22Rv1 (cell line): ENCODE results near the gene PDCL2.
"Not testable (repeated sequence)": the region's sequence is repeated elsewhere in the genome, so short reads cannot be mapped to it uniquely, and the experiment has no call there.

Source experiments
- H3K27ac ChIP-seq: fragments of 450-650 bp; 2 replicates; pipeline ENCODE4 v1.5.1; 2017
- ZFX ChIP-seq: fragments of 450-650 bp; IDR thresholded peaks from 2 replicates; pipeline ENCODE4 v1.6.1; 2017; ENCODE audit warnings: antibody characterized with exemption, borderline replicate concordance
- TF ChIP-seq, protein P1 (sequence below): fragments of 450-650 bp; IDR thresholded peaks from 2 replicates; pipeline ENCODE4 v1.5.1; 2017; ENCODE audit warnings: mild to moderate bottlenecking

Gene PDCL2

GRCh38 chr4:55611358-55612059 lies 19.5 kb upstream of the PDCL2 start:
- no peak for TF ChIP-seq ZFX
- TF ChIP-seq, protein P1, sequence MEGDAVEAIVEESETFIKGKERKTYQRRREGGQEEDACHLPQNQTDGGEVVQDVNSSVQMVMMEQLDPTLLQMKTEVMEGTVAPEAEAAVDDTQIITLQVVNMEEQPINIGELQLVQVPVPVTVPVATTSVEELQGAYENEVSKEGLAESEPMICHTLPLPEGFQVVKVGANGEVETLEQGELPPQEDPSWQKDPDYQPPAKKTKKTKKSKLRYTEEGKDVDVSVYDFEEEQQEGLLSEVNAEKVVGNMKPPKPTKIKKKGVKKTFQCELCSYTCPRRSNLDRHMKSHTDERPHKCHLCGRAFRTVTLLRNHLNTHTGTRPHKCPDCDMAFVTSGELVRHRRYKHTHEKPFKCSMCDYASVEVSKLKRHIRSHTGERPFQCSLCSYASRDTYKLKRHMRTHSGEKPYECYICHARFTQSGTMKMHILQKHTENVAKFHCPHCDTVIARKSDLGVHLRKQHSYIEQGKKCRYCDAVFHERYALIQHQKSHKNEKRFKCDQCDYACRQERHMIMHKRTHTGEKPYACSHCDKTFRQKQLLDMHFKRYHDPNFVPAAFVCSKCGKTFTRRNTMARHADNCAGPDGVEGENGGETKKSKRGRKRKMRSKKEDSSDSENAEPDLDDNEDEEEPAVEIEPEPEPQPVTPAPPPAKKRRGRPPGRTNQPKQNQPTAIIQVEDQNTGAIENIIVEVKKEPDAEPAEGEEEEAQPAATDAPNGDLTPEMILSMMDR: no peak
- H3K27ac ChIP-seq: no peak overlapping the region

DNA sequence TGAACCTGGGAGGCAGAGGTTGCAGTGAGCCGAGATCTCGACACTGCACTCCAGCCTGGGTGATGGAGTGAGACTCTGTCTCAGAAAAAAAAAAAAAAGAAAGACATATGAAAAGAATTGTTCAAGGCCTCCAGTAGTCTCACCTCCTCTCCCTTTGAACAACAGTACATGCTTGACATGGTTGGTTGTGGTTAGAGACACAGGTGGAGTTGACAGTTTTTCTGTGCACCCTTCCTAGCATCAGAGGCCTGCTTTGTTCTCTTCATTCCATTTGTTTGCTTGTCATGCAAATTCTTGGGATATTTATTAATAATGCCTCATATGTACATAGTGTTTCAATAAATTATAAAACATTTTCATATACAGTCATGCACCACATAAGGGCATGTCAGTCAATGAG lies 18.3 kb upstream of the PDCL2 start:
- TF ChIP-seq ZFX: no peak
- TF ChIP-seq, protein P1: no peak
- H3K27ac ChIP-seq: no peak overlapping the region

GRCh38 chr4:55609393-55609866 lies 17.4 kb upstream of the PDCL2 start:
- no peak overlapping the region for H3K27ac ChIP-seq
- TF ChIP-seq ZFX: no peak

- H3K27ac ChIP-seq: no peak overlapping the region
- TF ChIP-seq ZFX: no peak
- TF ChIP-seq, protein P1: no peak
Measured at GRCh38 chr4:55608591-55608990, 16.5 kb upstream of the PDCL2 start.

- TF ChIP-seq ZFX: no peak
- TF ChIP-seq, protein P1: no peak
- H3K27ac ChIP-seq: no peak overlapping the region
Measured at GRCh38 chr4:55604996-55605395, 13.0 kb upstream of the PDCL2 start.

DNA sequence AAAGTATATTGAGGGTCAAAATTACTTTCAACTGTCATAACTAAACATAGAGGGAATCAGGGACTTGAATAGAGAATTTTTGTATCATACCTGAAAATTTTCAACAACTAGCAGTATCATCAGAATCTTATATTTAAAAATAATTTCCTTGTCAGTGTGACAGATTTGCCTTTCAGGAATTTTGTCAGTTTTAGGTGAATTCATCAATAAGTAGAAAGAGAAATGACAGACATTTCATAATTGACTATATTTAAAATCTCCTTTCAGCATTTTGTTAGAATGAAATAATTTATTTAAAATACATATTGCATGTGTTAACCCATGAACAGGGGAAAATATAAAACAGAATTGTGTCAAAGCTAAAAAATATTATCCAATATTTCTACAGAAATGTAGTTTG lies 8.6 kb upstream of the PDCL2 start:
- no peak overlapping the region for H3K27ac ChIP-seq
- TF ChIP-seq, protein P1: no peak

- TF ChIP-seq ZFX: no peak
- TF ChIP-seq, protein P1: no peak
- H3K27ac ChIP-seq: no peak overlapping the region
Measured at GRCh38 chr4:55598641-55599040, 6.6 kb upstream of the PDCL2 start.

- TF ChIP-seq, protein P1: no peak
- TF ChIP-seq ZFX: no peak
- H3K27ac ChIP-seq: no peak overlapping the region
Measured at GRCh38 chr4:55588160-55588559, 3.9 kb downstream of the PDCL2 start.

GRCh38 chr4:55582773-55583172 lies 9.3 kb downstream of the PDCL2 start:
- H3K27ac ChIP-seq: not testable (repeated sequence)
